Measurements from ENCODE around the gene IQCE. TPM values are rescaled to one million over a fixed set of nuclear protein-coding genes. Genes with fewer than 3 reads are reported as not detected.

Gene IQCE
- polyA plus RNA-seq, 1 donor from 2014 or later, result 21.2 TPM

DNA sequence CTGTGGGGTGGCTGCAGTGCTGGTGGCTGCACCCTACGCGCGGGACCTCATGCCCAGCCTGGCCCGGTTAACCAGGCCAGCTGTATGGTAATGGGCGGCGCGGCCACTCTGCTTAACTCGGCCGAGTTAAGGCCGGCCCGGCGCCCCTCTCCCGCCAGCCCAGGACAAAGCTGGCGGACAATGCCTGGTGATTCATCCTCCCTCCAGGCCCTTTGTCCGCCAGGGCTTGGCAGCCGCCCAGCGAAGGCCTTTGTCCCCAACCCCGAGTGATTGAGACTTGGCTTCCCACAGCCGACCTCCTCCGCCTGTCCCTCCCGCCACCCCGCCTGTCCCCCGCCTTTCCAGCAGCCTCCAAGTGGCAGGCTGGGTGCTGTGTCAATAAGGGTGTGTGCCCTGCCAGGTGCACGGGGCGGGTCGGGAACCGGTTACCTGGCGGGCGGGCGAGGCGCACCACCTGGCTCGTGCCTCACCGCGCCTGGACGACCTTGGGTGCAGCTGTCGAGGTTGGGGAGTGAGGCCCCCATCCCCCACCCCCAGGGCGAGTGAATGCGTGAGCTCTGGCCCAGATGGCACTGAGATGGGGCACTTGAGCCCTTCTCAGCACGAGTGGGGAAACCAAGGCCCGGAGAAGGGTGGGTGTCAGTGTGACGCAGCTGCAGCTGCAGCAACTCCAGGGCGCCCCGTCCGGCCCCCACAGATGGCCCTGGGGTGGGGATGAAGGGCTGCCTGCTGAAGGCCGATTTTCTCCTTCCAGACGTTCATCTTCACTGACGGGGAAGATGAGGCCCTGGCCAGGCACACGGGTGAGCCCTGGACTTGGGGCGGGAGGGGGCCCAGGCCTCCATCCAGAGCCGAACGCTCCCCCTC is 34.6 kb upstream of the IQCE start:
- Histone ChIP-seq H4K20me1 (ENCODE audit: insufficient read depth) (no peaks in the 10 kb centered on the region), H3K27ac (ENCODE audit: low read length) (no peak overlapping the region), H3K9me3 (ENCODE audit: low read length) (no peaks in the 10 kb centered on the region), H3K79me2 (replicated peaks; ENCODE audit: insufficient read depth, low read length) (peaks cover 34% of the 10 kb centered on the region), H3K4me2 (ENCODE audit: low read length) (no peak overlapping the region), H3K27me3 (ENCODE audit: insufficient read depth, low read depth, low read length) (peaks cover 6% of the 10 kb centered on the region), H2AFZ (ENCODE audit: low read depth, low read length) (no peak overlapping the region), H3K9me2 (ENCODE audit: insufficient read depth, low read length) (no peaks in the 10 kb centered on the region), H3F3A (ENCODE audit: insufficient read depth, low read length, poor library complexity, severe bottlenecking) (no peaks in the 10 kb centered on the region), H3K9ac (ENCODE audit: low read length) (no peak overlapping the region), H3K36me3 (ENCODE audit: insufficient read depth, low read length) (no peaks in the 10 kb centered on the region), H3K4me3 (ENCODE audit: low read length) (no peak overlapping the region)
- no peak for TF ChIP-seq MXI1 (conservative IDR thresholded peaks at IDR 0.05; ENCODE audit: poor library complexity, severe bottlenecking)
- TF ChIP-seq, protein P1, sequence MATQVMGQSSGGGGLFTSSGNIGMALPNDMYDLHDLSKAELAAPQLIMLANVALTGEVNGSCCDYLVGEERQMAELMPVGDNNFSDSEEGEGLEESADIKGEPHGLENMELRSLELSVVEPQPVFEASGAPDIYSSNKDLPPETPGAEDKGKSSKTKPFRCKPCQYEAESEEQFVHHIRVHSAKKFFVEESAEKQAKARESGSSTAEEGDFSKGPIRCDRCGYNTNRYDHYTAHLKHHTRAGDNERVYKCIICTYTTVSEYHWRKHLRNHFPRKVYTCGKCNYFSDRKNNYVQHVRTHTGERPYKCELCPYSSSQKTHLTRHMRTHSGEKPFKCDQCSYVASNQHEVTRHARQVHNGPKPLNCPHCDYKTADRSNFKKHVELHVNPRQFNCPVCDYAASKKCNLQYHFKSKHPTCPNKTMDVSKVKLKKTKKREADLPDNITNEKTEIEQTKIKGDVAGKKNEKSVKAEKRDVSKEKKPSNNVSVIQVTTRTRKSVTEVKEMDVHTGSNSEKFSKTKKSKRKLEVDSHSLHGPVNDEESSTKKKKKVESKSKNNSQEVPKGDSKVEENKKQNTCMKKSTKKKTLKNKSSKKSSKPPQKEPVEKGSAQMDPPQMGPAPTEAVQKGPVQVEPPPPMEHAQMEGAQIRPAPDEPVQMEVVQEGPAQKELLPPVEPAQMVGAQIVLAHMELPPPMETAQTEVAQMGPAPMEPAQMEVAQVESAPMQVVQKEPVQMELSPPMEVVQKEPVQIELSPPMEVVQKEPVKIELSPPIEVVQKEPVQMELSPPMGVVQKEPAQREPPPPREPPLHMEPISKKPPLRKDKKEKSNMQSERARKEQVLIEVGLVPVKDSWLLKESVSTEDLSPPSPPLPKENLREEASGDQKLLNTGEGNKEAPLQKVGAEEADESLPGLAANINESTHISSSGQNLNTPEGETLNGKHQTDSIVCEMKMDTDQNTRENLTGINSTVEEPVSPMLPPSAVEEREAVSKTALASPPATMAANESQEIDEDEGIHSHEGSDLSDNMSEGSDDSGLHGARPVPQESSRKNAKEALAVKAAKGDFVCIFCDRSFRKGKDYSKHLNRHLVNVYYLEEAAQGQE (IDR thresholded peaks at IDR 0.05; ENCODE audit: borderline replicate concordance), result no peak
- TF ChIP-seq POLR2AphosphoS5 (IDR thresholded peaks at IDR 0.05), result no peak
- no peak for TF ChIP-seq TAF1 (IDR thresholded peaks at IDR 0.05; ENCODE audit: low read depth)
- TF ChIP-seq EZH2 (IDR thresholded peaks at IDR 0.05; ENCODE audit: borderline replicate concordance, insufficient read depth, low read length, poor library complexity, severe bottlenecking), result no peak
- TF ChIP-seq RAD21 (conservative IDR thresholded peaks at IDR 0.05), result no peak
- TF ChIP-seq, protein P2, sequence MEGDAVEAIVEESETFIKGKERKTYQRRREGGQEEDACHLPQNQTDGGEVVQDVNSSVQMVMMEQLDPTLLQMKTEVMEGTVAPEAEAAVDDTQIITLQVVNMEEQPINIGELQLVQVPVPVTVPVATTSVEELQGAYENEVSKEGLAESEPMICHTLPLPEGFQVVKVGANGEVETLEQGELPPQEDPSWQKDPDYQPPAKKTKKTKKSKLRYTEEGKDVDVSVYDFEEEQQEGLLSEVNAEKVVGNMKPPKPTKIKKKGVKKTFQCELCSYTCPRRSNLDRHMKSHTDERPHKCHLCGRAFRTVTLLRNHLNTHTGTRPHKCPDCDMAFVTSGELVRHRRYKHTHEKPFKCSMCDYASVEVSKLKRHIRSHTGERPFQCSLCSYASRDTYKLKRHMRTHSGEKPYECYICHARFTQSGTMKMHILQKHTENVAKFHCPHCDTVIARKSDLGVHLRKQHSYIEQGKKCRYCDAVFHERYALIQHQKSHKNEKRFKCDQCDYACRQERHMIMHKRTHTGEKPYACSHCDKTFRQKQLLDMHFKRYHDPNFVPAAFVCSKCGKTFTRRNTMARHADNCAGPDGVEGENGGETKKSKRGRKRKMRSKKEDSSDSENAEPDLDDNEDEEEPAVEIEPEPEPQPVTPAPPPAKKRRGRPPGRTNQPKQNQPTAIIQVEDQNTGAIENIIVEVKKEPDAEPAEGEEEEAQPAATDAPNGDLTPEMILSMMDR (IDR thresholded peaks at IDR 0.05; ENCODE audit: poor library complexity, severe bottlenecking), result no peak
- no peak for TF ChIP-seq EP300 (conservative IDR thresholded peaks at IDR 0.05; ENCODE audit: poor library complexity, severe bottlenecking)
- no peak for TF ChIP-seq SMC3 (conservative IDR thresholded peaks at IDR 0.05; ENCODE audit: poor library complexity)

DNA sequence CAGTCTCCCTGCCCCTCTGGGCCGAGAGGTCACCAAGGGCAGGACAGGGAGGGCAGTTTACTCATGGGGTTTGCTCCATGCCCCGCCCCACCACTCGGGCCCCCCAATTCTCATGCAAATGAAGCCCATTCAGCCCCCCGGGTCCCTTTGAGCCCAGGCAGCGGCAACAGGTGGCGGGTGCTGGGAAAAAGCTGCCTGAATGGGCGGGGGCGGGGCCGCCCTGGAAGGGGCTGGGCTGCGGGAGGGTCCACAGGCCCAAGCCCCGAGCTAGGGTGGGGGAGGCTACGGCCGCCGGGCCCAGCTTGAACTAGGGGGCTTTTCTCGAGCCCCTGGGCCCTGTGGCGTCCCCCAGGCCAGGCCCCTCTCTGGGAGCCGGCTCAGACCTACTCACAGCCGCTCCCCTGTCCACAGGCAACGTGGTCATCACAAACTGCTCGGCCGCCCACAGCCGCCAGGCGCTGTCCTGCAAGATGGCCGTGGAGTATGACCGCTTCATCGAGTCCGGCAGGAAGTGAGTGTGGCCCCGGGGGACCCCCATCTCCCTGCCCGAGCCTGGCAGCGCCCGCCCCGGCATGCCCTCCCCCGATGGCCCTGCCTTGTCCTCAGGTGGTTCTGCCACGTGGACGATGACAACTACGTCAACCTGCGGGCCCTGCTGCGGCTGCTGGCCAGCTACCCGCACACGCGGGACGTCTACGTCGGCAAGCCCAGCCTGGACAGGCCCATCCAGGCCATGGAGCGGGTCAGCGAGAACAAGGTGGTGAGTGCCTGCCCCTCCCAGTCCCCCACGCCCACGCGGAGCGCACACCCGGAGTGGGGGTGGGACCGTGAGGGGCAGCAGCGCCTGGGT is 33.7 kb upstream of the IQCE start:
- no peak overlapping the region for H3K4me3 ChIP-seq (ENCODE audit: low read length)
- no peak overlapping the region for H2AFZ ChIP-seq (ENCODE audit: low read depth, low read length)
- TF ChIP-seq, protein P2 (IDR thresholded peaks at IDR 0.05; ENCODE audit: poor library complexity, severe bottlenecking), result no peak
- no peak for TF ChIP-seq EP300 (conservative IDR thresholded peaks at IDR 0.05; ENCODE audit: poor library complexity, severe bottlenecking)
- no peak for TF ChIP-seq TAF1 (IDR thresholded peaks at IDR 0.05; ENCODE audit: low read depth)
- no peak for TF ChIP-seq EZH2 (IDR thresholded peaks at IDR 0.05; ENCODE audit: borderline replicate concordance, insufficient read depth, low read length, poor library complexity, severe bottlenecking)
- no peak for TF ChIP-seq MXI1 (conservative IDR thresholded peaks at IDR 0.05; ENCODE audit: poor library complexity, severe bottlenecking)
- TF ChIP-seq, protein P1 (IDR thresholded peaks at IDR 0.05; ENCODE audit: borderline replicate concordance), result no peak
- no peak for TF ChIP-seq POLR2AphosphoS5 (IDR thresholded peaks at IDR 0.05)
- no peak for TF ChIP-seq SMC3 (conservative IDR thresholded peaks at IDR 0.05; ENCODE audit: poor library complexity)
- no peak for TF ChIP-seq RAD21 (conservative IDR thresholded peaks at IDR 0.05)
- no peaks in the 10 kb centered on the region for H3K9me2 ChIP-seq (ENCODE audit: insufficient read depth, low read length)
- H4K20me1 ChIP-seq (ENCODE audit: insufficient read depth), result no peaks in the 10 kb centered on the region
- peaks cover 6% of the 10 kb centered on the region for H3K27me3 ChIP-seq (ENCODE audit: insufficient read depth, low read depth, low read length)
- H3K79me2 ChIP-seq (replicated peaks; ENCODE audit: insufficient read depth, low read length), result peaks cover 34% of the 10 kb centered on the region
- H3K9ac ChIP-seq (ENCODE audit: low read length), result no peak overlapping the region
- no peaks in the 10 kb centered on the region for H3K9me3 ChIP-seq (ENCODE audit: low read length)
- no peak overlapping the region for H3K27ac ChIP-seq (ENCODE audit: low read length)
- no peaks in the 10 kb centered on the region for H3F3A ChIP-seq (ENCODE audit: insufficient read depth, low read length, poor library complexity, severe bottlenecking)
- no peak overlapping the region for H3K4me2 ChIP-seq (ENCODE audit: low read length)
- H3K36me3 ChIP-seq (ENCODE audit: insufficient read depth, low read length), result no peaks in the 10 kb centered on the region

Data from neural cell (in vitro differentiated cells).